Naive thymus-derived CD8-positive, alpha-beta T cell (primary cell): ENCODE measurements around the gene SEMA3C. TPM values are rescaled to one million over a fixed set of nuclear protein-coding genes. Genes with fewer than 3 reads are reported as not detected.

Experiments
- ATAC-seq, 2 donors: fragments of 150-1000 bp; cut with Tn5 transposase in 1 of 2; sonication (Bioruptor Pico), chemical (Tn5 transposase) in 1 of 2; 1 replicate in 1 of 2; 2 replicates in 1 of 2; pipeline ENCODE4 v1.10.0; 2021; ENCODE audit warnings: mild to moderate bottlenecking in 2 of 2, moderate library complexity in 2 of 2
- POLR2A ChIA-PET: fragments of 350-600 bp; sonication (Branson Sonifier 250); formaldehyde crosslinking; loops from one replicate; lab custom pipeline; 2021; ENCODE audit warnings: antibody characterized with exemption; lab: Charles Lee
- DNase-seq, 10 donors: peaks; one replicate each; pipeline versions ENCODE4 v3.0.0 to v3.0.0-alpha.2; 2020 to 2022
- H3K27ac Mint-ChIP-seq, 10 donors: one replicate each; pipeline ENCODE4 v1.8.0; 2020 to 2022; ENCODE audit warnings: mild to moderate bottlenecking in 10 of 10, mixed read lengths in 10 of 10, moderate library complexity in 4 of 10, inconsistent platforms in 1 of 10
- H3K27me3 Mint-ChIP-seq, 5 donors: one replicate each; pipeline ENCODE4 v1.8.0; 2021 to 2022; ENCODE audit warnings: mixed read lengths in 5 of 5
- H3K36me3 Mint-ChIP-seq, 3 donors: one replicate each; pipeline ENCODE4 v1.8.0; 2020 to 2022; ENCODE audit warnings: mixed read lengths in 3 of 3, mild to moderate bottlenecking in 2 of 3, inconsistent platforms in 1 of 3
- H3K4me1 Mint-ChIP-seq, 4 donors: one replicate each; pipeline ENCODE4 v1.8.0; 2021 to 2022; ENCODE audit warnings: mixed read lengths in 4 of 4
- H3K4me3 Mint-ChIP-seq, 10 donors: one replicate each; pipeline ENCODE4 v1.8.0; 2020 to 2022; ENCODE audit warnings: mild to moderate bottlenecking in 10 of 10, mixed read lengths in 10 of 10, moderate library complexity in 6 of 10, inconsistent platforms in 1 of 10
- H3K9me3 Mint-ChIP-seq, 9 donors: one replicate each; pipeline ENCODE4 v1.8.0; 2020 to 2022; ENCODE audit warnings: mixed read lengths in 9 of 9, mild to moderate bottlenecking in 3 of 9, inconsistent platforms in 1 of 9, moderate library complexity in 1 of 9
- polyA plus RNA-seq, 3 donors: library from polyadenylated mRNA; unstranded; fragments of 300-500 nt; fragmentation: Illumina TruSeq; gene quantifications; one replicate each; pipeline ENCODE4 v1.2.3, GENCODE V29; 2021
- total RNA-seq, 8 experiments: library from RNA in 2 of 8; stranded (reverse) in 2 of 8; gene quantifications; one replicate each; pipeline ENCODE4 v1.2.3 and lab custom pipeline; 2021 to 2026

Gene SEMA3C
- total and polyA plus RNA-seq, 5 experiments from 2014 or later, result not detected

DNA sequence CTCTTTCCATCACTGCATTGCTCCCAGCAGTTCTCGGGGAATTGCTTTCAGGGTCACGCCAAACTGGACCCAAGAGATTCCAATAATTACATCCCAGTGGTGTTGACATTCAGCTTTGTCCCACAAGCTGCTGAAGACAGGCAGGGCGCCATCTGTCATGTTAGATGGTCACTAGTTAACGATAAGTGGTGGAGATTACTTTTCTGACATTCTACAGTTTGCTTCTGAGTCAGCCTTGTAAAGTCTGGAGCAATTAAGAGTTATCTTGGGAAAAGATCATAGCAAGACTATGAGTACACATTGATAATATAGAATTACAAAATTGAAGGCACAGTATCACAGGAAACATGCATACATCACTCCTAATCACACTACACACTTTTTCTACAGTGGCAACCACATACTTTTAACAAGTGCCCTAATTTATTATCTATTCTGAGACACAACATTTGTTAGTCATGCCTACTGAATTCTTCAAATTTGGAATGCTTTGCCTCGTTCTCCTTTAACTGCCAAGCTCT, 41.9 kb downstream of the SEMA3C start:
- POLR2A ChIA-PET, result no interaction called here
- Mint-ChIP-seq H3K36me3 (no peaks in the 10 kb centered on the region), H3K4me1 (peaks cover 0 to 2% (median 0%) of the 10 kb centered on the region in 4 donors), H3K27ac (no peak overlapping the region), H3K27me3 (no peaks in the 10 kb centered on the region), H3K9me3 (peaks cover 0 to 4% (median 0%) of the 10 kb centered on the region in 9 donors), H3K4me3 (no peak overlapping the region)
- ATAC-seq, result no peak
- no peak for DNase-seq

DNA sequence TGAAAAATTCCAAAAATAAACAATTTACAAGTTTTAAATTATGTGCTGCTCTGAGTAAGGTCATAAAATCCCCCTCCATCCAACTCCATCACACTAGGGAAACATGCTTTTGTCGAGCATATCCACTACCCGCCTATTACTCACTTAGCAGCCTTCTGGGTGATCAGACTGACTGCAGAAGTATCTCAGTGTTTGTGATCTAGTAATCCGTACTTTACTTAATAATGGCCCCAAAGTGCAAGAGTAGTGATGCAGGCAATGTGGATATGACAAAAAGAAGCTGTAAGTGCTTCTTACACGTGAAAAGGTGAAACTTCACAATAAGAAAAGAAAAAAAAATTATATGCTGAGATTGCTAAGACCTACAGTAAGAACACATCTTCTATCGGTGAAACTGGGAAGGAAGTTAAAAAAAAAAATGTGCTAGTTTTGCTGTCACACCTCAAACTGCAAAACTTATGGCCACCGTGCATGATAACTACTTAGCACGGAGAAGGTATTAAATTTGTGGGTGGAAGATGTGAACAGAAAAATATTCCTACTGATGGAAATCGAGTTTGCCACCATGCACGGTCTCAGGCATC, 43.2 kb downstream of the SEMA3C start:
- Mint-ChIP-seq H3K4me3 (no peak overlapping the region), H3K9me3 (peaks cover 0 to 6% (median 0%) of the 10 kb centered on the region in 9 donors), H3K4me1 (peaks cover 0 to 2% (median 0%) of the 10 kb centered on the region in 4 donors), H3K36me3 (no peaks in the 10 kb centered on the region), H3K27ac (no peak overlapping the region), H3K27me3 (no peaks in the 10 kb centered on the region)
- DNase-seq (no peak), ATAC-seq (no peak)
- POLR2A ChIA-PET, result no interaction called here

DNA sequence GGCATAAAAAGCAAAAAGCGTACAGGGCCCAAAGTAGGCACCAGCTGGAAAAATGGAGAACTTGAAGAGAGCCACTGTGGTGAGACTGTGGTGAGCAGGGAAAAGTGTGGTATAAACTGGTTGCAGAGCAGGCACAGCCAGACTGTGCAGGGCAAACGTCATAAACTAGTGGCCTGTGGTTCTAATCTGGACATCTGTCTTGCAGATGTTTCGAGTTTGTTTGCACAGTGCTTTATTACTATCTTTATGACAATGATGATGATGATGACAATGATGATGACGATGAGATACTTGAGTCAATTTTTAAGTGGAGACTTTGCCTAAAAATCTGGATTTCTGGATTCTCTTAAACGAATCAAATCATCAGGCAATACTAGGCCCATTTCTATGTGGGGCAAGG, 45.7 kb downstream of the SEMA3C start:
- H3K9me3 Mint-ChIP-seq, result peaks cover 0 to 6% (median 0%) of the 10 kb centered on the region in 9 donors
- no peak overlapping the region for H3K27ac Mint-ChIP-seq
- H3K4me1 Mint-ChIP-seq, result peaks cover 0 to 2% (median 0%) of the 10 kb centered on the region in 4 donors
- no peak for DNase-seq
- POLR2A ChIA-PET, result interaction anchor here (0.7 kb wide), 1 partner anchor 1280 kb away, joined by 5 read pairs; no protein-coding TSS in a partner anchor
- no peak for ATAC-seq
- H3K4me3 Mint-ChIP-seq, result no peak overlapping the region
- no peaks in the 10 kb centered on the region for H3K27me3 Mint-ChIP-seq
- H3K36me3 Mint-ChIP-seq, result no peaks in the 10 kb centered on the region

DNA sequence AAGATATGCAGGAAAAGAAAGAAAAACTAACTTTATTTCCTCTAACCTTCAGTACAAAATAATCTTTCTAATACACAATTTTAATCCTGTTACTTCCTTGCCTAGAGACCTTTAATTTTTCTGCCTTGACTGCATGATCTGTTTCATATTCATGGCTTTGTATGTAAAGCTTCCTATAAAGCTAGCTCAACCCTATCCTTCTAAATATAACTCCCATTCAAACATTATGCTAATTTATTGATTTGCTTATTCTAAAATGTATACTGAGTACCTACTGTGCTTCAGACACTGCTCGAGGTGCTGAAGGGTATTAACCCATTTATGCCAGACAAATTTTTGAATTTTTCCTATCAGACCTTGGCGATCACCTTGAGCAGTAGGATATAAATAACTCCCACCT, 47.6 kb downstream of the SEMA3C start:
- DNase-seq, result no peak
- no peaks in the 10 kb centered on the region for H3K4me1 Mint-ChIP-seq
- H3K27ac Mint-ChIP-seq, result no peak overlapping the region
- no peak overlapping the region for H3K4me3 Mint-ChIP-seq
- POLR2A ChIA-PET, result no interaction called here
- H3K36me3 Mint-ChIP-seq, result no peaks in the 10 kb centered on the region
- peaks cover 0 to 6% (median 0%) of the 10 kb centered on the region in 9 donors for H3K9me3 Mint-ChIP-seq
- H3K27me3 Mint-ChIP-seq, result no peaks in the 10 kb centered on the region
- no peak for ATAC-seq

DNA sequence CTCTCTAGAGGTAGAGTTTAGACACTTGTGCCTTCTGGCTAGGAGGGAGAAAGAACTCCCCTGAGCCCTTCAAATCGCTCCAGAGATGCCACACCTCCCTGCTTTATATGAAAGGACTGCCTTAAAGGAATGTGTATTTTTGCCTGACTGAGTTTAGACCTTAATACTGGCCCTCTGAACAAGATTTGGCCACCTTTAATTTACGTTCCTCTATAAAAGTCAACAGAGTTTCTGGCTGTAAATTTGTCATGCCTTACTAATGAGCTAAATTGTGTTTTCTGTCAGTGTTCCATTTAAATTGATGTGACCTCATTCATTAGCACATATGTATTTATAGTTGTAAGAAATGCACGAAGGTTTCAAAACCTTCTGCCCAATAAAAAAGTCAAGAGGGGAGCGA, 48.0 kb downstream of the SEMA3C start:
- no peak overlapping the region for H3K4me3 Mint-ChIP-seq
- no peak for ATAC-seq
- POLR2A ChIA-PET, result no interaction called here
- DNase-seq, result no peak
- no peaks in the 10 kb centered on the region for H3K4me1 Mint-ChIP-seq
- H3K27me3 Mint-ChIP-seq, result no peaks in the 10 kb centered on the region
- H3K9me3 Mint-ChIP-seq, result peaks cover 0 to 6% (median 0%) of the 10 kb centered on the region in 9 donors
- no peak overlapping the region for H3K27ac Mint-ChIP-seq
- no peaks in the 10 kb centered on the region for H3K36me3 Mint-ChIP-seq

DNA sequence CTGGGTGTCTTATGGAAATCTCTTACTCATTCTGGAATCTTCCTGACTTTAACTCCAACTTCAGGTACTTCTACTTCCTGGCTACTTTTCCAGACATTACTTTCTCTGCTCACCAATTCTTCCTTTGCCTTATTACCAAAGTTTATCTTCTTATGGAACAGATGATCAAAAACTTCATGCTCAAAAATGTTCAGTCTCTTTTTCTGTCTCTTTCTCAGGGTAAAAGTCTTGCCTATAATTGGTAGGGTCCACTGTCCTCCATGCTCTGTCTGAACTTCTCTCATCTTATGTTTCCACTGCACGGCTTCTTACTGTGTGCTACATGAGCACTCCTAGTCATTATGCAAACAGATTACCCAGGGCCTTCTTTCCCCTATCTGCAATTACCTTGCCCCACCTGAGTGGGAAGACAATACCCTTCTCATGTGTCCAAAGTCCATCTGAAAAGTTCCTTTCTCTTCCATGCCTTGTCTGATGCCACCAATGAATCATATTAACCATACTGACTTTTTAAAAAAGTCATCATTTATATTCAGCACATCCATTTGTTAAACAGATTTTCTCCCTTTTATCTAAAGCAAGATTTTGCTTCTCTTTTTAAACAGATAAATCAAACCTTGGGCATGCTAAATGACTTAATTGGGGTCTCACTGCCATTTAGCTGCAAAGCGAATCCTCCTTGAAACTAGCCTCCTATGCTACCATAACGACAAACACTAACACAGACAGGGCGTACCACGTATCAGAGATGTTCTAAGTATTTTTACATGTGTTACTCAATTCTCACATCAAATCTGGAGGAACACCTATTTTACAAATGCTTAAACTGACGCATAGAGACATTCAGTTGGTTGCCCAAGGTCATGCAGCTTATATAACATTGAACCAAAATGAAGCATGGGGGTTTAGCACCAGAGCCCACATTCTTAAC, 48.8 kb downstream of the SEMA3C start:
- Mint-ChIP-seq H3K27me3 (no peaks in the 10 kb centered on the region), H3K27ac (no peak overlapping the region), H3K4me1 (no peaks in the 10 kb centered on the region), H3K4me3 (no peak overlapping the region), H3K36me3 (no peaks in the 10 kb centered on the region), H3K9me3 (peaks cover 0 to 6% (median 0%) of the 10 kb centered on the region in 9 donors)
- ATAC-seq (no peak), DNase-seq (no peak)
- POLR2A ChIA-PET, result no interaction called here

DNA sequence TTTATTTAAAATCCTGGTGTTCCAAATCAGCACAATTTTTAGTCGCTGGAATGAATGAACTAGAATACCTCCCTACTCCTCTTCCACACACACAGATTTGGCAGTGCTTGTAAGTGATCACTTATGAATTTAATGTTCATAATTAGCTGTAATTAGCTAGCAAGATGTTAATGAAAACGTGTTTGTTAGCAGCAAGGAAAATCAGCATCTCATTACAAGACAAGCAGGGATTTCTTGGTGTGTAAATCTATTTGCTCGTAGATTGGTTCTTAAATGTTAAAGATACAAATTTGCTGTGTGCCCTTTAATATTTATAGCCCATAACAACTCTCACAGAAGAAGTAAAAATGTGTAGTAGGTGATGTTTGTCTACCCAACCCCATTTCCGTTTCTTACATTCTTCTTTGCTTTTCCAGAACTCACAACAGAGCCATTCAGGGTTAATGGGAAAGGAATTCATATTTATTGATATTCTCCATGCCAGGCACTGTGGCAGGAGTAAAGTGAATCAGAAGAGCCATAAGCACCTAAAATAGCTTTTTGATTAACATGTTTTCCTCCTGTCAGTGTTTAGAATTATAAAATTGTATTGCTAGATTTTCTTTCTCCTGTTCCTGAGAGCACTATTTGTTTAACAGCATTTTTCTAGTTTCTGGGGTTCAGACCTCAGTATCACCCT, 49.6 kb downstream of the SEMA3C start:
- Mint-ChIP-seq H3K36me3 (no peaks in the 10 kb centered on the region), H3K4me3 (no peak overlapping the region), H3K9me3 (peaks cover 0 to 6% (median 0%) of the 10 kb centered on the region in 9 donors), H3K27me3 (no peaks in the 10 kb centered on the region), H3K27ac (no peak overlapping the region), H3K4me1 (no peaks in the 10 kb centered on the region)
- no peak for ATAC-seq
- no peak for DNase-seq
- POLR2A ChIA-PET, result no interaction called here

DNA sequence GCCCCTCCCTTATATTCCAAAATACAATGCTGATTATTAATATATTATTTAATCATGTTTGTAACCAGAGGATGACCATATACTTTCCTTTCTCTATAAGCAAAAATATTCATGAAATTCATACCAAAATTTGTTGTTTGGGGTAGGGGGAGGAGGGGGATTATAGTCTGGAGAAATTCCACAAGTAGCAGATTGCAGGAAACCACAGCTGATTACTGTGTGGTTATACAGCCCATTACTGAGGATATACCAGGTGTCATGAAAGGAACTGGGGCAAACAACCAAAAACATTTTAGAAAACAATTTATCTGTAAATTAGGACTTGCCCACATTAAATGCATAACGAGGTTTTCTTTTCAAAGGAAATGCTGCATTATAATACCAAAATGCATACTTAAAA, 50.3 kb downstream of the SEMA3C start:
- DNase-seq (no peak), ATAC-seq (no peak)
- no peak overlapping the region for H3K4me3 Mint-ChIP-seq
- H3K27ac Mint-ChIP-seq, result no peak overlapping the region
- H3K36me3 Mint-ChIP-seq, result no peaks in the 10 kb centered on the region
- POLR2A ChIA-PET, result no interaction called here
- no peaks in the 10 kb centered on the region for H3K4me1 Mint-ChIP-seq
- H3K9me3 Mint-ChIP-seq, result peaks cover 0 to 6% (median 0%) of the 10 kb centered on the region in 9 donors
- no peaks in the 10 kb centered on the region for H3K27me3 Mint-ChIP-seq

DNA sequence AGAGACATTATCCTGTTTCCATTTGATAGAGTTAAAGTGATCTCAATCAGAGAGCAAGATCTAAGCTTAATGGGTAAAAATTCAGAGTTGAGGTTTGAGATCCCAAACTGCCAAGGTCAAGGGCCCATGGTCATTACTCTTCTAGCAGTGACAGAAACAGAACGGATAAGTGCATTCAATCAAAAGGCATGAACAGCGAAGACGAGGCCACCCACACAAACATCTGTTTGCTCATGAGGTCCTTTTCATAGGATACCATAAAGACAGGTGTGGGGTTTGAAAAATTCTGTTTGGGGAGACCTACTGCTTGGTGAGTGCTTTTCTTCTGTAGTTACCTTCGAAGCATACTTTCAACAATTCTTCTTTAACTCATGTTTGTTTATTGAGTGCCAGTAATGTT, 58.3 kb downstream of the SEMA3C start:
- POLR2A ChIA-PET, result no interaction called here
- no peaks in the 10 kb centered on the region for H3K4me1 Mint-ChIP-seq
- H3K27ac Mint-ChIP-seq, result no peak overlapping the region
- DNase-seq (no peak), ATAC-seq (no peak)
- no peaks in the 10 kb centered on the region for H3K36me3 Mint-ChIP-seq
- H3K27me3 Mint-ChIP-seq, result no peaks in the 10 kb centered on the region
- peaks cover 0 to 7% (median 0%) of the 10 kb centered on the region in 9 donors for H3K9me3 Mint-ChIP-seq
- H3K4me3 Mint-ChIP-seq, result no peak overlapping the region

DNA sequence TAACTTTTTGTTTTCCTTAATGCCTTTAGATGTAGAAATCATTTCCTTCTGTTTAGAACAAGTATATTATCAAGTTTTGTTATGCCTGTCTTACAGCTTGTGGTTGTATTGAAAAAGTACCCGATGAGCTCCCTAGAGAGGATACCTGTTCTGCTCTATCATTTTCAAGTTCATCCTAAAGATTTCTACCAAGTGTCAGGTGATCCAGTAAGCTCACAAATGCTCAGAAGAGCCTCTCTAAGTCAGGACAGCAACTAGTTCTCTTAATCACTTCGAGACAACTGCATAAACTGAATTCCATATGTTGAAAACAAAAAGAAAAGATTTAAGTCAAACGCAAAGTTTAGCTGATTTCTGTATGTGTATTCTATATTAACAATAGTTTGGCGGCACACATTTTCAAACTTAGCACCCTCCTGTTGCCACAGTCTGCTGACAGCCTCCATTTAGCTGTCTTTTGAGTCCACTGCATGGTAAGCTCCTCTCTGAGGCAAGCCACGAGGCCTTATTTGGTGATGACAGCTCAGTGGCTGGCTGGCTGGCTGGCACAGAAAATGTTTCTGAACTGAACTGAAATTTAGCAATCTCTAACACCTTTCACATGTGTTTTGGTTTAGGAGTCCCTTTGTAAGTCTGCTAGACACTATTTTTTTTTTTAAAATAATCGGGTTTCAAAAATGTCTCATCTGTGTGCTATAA, 59.4 kb downstream of the SEMA3C start:
- POLR2A ChIA-PET, result no interaction called here
- H3K9me3 Mint-ChIP-seq, result peaks cover 0 to 7% (median 0%) of the 10 kb centered on the region in 9 donors
- H3K4me1 Mint-ChIP-seq, result no peaks in the 10 kb centered on the region
- no peak overlapping the region for H3K27ac Mint-ChIP-seq
- H3K36me3 Mint-ChIP-seq, result no peaks in the 10 kb centered on the region
- DNase-seq (no peak), ATAC-seq (no peak)
- no peak overlapping the region for H3K4me3 Mint-ChIP-seq
- no peaks in the 10 kb centered on the region for H3K27me3 Mint-ChIP-seq

DNA sequence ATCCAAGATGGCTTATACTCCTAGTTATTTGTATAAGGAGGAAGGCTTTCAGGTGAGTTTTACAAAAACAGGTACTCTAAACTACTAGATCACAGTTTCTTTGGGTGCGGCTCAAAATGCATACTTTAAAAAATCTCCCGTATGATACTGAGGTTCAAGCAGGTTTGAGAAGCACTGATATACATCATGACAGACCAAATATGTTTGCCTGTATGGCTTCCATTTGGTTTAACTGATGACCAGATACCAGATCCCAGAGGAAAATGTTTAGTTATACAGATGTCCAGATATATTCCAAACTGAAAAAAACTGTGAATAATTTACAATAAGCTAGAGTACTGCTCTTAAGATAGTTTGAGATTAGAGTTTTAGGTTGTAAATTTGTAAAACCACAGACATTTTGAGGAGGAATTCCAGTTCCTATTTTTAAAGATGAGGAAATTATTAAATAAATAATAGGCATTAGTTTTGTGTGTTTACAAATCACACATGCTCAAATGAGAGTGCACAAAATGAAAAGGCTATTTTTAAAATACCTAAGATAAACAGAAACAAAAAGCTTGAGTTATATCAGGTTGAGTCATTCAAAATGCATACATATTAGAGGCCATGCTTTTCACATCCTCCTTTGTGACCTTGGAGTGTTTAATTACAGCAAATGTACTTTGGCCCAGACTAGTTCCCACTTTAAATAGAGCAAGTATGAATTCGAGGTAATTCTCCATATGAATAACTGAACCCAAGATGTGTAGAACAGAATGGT, 60.5 kb downstream of the SEMA3C start:
- DNase-seq (no peak), ATAC-seq (no peak)
- Mint-ChIP-seq H3K4me1 (no peaks in the 10 kb centered on the region), H3K9me3 (peaks cover 0 to 7% (median 0%) of the 10 kb centered on the region in 9 donors), H3K36me3 (no peaks in the 10 kb centered on the region), H3K27me3 (no peaks in the 10 kb centered on the region), H3K4me3 (no peak overlapping the region), H3K27ac (no peak overlapping the region)
- POLR2A ChIA-PET, result no interaction called here

DNA sequence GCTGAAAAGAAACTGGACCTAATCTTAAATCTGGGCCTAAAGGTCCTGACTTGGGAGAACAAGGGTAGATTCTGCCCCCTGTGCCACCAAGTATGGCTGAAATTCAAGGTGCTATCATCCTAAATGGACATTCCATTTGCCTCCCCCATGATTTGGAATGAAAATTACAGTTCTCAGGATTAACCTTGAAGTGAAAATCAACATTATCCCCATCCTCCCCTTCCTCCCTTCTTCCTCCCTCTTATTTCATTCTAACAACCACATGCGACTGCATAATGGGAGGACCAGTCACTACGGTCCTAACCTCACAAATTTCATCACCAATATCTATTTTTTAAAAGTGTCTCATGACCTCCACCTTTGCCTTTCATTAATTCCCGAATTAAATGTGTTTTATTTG, 62.1 kb downstream of the SEMA3C start:
- ATAC-seq, result no peak
- H3K4me3 Mint-ChIP-seq, result no peak overlapping the region
- H3K9me3 Mint-ChIP-seq, result peaks cover 0 to 7% (median 0%) of the 10 kb centered on the region in 9 donors
- no peaks in the 10 kb centered on the region for H3K27me3 Mint-ChIP-seq
- no peak overlapping the region for H3K27ac Mint-ChIP-seq
- H3K36me3 Mint-ChIP-seq, result no peaks in the 10 kb centered on the region
- no peak for DNase-seq
- POLR2A ChIA-PET, result no interaction called here
- H3K4me1 Mint-ChIP-seq, result no peaks in the 10 kb centered on the region
